Measurements from ENCODE around the gene FLRT1.

FLRT1 gene

GRCh38 chr11:64022125-64022784 lies 13.5 kb upstream of the FLRT1 start:
- Histone ChIP-seq H3K9me2 (replicated peaks; ENCODE audit: insufficient read depth, low read length) (no peaks in the 10 kb centered on the region), H3K27ac (ENCODE audit: low read length) (no peak overlapping the region)

DNA sequence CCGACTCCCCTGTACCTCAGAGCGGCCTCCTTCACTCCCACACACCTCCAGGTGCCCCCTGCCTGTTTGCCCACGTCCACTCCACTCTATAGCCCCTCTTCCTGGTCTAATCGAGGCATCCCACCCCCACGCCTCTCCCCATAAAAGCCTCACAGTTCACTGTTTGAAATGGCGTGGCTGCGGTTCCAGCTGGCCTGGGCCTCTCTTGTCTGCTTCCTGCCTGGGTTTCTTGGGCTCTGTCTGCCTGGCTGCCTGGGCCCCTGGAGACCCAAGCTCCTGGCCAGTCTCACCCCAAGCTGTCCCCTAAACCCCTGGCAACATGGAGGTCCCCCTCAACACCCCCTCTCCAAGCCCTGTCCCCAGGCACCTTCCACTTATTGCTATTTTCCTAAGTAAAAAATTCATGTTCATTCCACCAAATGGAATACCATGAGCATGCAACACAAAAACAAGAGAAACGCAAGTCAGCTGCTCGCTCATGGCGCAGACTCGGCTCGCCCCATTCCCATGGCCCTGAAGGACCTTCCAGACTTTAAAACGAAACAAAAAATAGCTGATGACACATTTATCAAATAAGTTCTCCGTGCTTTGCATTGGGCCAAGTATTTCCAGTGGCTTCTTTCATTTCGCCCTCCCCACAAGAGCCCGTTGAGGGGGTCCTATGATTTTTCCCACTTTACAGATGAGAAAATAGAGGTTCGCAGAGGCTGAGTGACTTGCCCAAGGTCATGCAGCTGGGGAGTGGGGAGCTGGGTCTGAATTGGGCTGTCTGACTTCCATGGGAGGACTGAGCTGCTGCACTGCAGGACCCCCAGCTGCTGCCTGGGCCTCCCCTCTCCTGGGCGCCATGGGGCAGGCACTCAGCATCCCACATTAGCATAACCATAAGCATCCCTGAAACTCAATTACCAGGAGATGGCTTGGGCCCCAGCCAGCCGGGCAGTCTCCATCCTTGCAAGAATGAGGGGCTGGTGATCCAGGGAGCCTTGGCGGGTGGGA lies 11.7 kb upstream of the FLRT1 start:
- no peaks in the 10 kb centered on the region for H4K20me1 ChIP-seq (ENCODE audit: insufficient read depth, low read length)
- no peaks in the 10 kb centered on the region for H3F3A ChIP-seq (ENCODE audit: insufficient read depth, low read length)
- no peaks in the 10 kb centered on the region for H3K9me3 ChIP-seq (replicated peaks; ENCODE audit: insufficient read depth, low read length)
- TF ChIP-seq EZH2 (optimal IDR thresholded peaks at IDR 0.05; ENCODE audit: low read depth, low read length), result no peak
- TF ChIP-seq CTCF (IDR thresholded peaks at IDR 0.05; ENCODE audit: low read length), result no peak
- H3K36me3 ChIP-seq (replicated peaks; ENCODE audit: insufficient read depth, low read length), result no peaks in the 10 kb centered on the region
- DNase-seq, result no peak
- H3K4me1 ChIP-seq (ENCODE audit: low read length), result no peaks in the 10 kb centered on the region
- no peaks in the 10 kb centered on the region for H3K27me3 ChIP-seq (replicated peaks; ENCODE audit: insufficient read depth, low read length)
- H3K9me2 ChIP-seq (replicated peaks; ENCODE audit: insufficient read depth, low read length), result no peaks in the 10 kb centered on the region
- no peak overlapping the region for H2AFZ ChIP-seq (ENCODE audit: low read length)
- no peak overlapping the region for H3K27ac ChIP-seq (ENCODE audit: low read length)
- no peak overlapping the region for H3K4me2 ChIP-seq (ENCODE audit: low read depth, low read length)
- no peak overlapping the region for H3K9ac ChIP-seq (ENCODE audit: low read length)
- H3K4me3 ChIP-seq (ENCODE audit: low read length), result no peak overlapping the region
- H3K79me2 ChIP-seq (ENCODE audit: low read length), result no peaks in the 10 kb centered on the region

More at GRCh38 chr11:64022125-64022784, 13.5 kb upstream of the FLRT1 start:
- DNase-seq, result no peak
- Histone ChIP-seq H3K36me3 (replicated peaks; ENCODE audit: insufficient read depth, low read length) (no peaks in the 10 kb centered on the region), H3K79me2 (ENCODE audit: low read length) (no peaks in the 10 kb centered on the region), H4K20me1 (ENCODE audit: insufficient read depth, low read length) (no peaks in the 10 kb centered on the region), H2AFZ (ENCODE audit: low read length) (no peak overlapping the region), H3K9me3 (replicated peaks; ENCODE audit: insufficient read depth, low read length) (no peaks in the 10 kb centered on the region), H3K4me1 (ENCODE audit: low read length) (no peaks in the 10 kb centered on the region), H3K27me3 (replicated peaks; ENCODE audit: insufficient read depth, low read length) (no peaks in the 10 kb centered on the region), H3K4me2 (ENCODE audit: low read depth, low read length) (no peak overlapping the region), H3K4me3 (ENCODE audit: low read length) (no peak overlapping the region), H3F3A (ENCODE audit: insufficient read depth, low read length) (no peaks in the 10 kb centered on the region), H3K9ac (ENCODE audit: low read length) (no peak overlapping the region)
- TF ChIP-seq CTCF (IDR thresholded peaks at IDR 0.05; ENCODE audit: low read length) (no peak), EZH2phosphoT487 (IDR thresholded peaks at IDR 0.05; ENCODE audit: low read length) (no peak), EZH2 (optimal IDR thresholded peaks at IDR 0.05; ENCODE audit: low read depth, low read length) (no peak)

GRCh38 chr11:64025205-64025604 lies 10.5 kb upstream of the FLRT1 start:
- no peak for TF ChIP-seq EZH2 (optimal IDR thresholded peaks at IDR 0.05; ENCODE audit: low read depth, low read length)
- H3K79me2 ChIP-seq (ENCODE audit: low read length), result no peaks in the 10 kb centered on the region
- H3K9ac ChIP-seq (ENCODE audit: low read length), result no peak overlapping the region
- no peak for DNase-seq
- no peaks in the 10 kb centered on the region for H4K20me1 ChIP-seq (ENCODE audit: insufficient read depth, low read length)
- H3K9me3 ChIP-seq (replicated peaks; ENCODE audit: insufficient read depth, low read length), result no peaks in the 10 kb centered on the region
- H3K27ac ChIP-seq (ENCODE audit: low read length), result no peak overlapping the region
- no peaks in the 10 kb centered on the region for H3K9me2 ChIP-seq (replicated peaks; ENCODE audit: insufficient read depth, low read length)
- no peaks in the 10 kb centered on the region for H3F3A ChIP-seq (ENCODE audit: insufficient read depth, low read length)
- no peaks in the 10 kb centered on the region for H3K36me3 ChIP-seq (replicated peaks; ENCODE audit: insufficient read depth, low read length)
- H3K4me2 ChIP-seq (ENCODE audit: low read depth, low read length), result no peak overlapping the region
- H3K27me3 ChIP-seq (replicated peaks; ENCODE audit: insufficient read depth, low read length), result no peaks in the 10 kb centered on the region; the same call in 1 of the 2 replicates
- H3K4me3 ChIP-seq (ENCODE audit: low read length), result no peak overlapping the region
- H3K4me1 ChIP-seq (ENCODE audit: low read length), result no peaks in the 10 kb centered on the region
- no peak overlapping the region for H2AFZ ChIP-seq (ENCODE audit: low read length)
